GM19240 (cell line): ENCODE data around the gene ELAPOR1.

Experiments
- DNase-seq: peaks from one replicate; pipeline ENCODE4 v3.0.0; 2011; ENCODE audit warnings: low spot score; ENCODE audit not compliant: insufficient read length

ELAPOR1 gene, protein sequence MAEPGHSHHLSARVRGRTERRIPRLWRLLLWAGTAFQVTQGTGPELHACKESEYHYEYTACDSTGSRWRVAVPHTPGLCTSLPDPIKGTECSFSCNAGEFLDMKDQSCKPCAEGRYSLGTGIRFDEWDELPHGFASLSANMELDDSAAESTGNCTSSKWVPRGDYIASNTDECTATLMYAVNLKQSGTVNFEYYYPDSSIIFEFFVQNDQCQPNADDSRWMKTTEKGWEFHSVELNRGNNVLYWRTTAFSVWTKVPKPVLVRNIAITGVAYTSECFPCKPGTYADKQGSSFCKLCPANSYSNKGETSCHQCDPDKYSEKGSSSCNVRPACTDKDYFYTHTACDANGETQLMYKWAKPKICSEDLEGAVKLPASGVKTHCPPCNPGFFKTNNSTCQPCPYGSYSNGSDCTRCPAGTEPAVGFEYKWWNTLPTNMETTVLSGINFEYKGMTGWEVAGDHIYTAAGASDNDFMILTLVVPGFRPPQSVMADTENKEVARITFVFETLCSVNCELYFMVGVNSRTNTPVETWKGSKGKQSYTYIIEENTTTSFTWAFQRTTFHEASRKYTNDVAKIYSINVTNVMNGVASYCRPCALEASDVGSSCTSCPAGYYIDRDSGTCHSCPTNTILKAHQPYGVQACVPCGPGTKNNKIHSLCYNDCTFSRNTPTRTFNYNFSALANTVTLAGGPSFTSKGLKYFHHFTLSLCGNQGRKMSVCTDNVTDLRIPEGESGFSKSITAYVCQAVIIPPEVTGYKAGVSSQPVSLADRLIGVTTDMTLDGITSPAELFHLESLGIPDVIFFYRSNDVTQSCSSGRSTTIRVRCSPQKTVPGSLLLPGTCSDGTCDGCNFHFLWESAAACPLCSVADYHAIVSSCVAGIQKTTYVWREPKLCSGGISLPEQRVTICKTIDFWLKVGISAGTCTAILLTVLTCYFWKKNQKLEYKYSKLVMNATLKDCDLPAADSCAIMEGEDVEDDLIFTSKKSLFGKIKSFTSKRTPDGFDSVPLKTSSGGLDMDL

DNA sequence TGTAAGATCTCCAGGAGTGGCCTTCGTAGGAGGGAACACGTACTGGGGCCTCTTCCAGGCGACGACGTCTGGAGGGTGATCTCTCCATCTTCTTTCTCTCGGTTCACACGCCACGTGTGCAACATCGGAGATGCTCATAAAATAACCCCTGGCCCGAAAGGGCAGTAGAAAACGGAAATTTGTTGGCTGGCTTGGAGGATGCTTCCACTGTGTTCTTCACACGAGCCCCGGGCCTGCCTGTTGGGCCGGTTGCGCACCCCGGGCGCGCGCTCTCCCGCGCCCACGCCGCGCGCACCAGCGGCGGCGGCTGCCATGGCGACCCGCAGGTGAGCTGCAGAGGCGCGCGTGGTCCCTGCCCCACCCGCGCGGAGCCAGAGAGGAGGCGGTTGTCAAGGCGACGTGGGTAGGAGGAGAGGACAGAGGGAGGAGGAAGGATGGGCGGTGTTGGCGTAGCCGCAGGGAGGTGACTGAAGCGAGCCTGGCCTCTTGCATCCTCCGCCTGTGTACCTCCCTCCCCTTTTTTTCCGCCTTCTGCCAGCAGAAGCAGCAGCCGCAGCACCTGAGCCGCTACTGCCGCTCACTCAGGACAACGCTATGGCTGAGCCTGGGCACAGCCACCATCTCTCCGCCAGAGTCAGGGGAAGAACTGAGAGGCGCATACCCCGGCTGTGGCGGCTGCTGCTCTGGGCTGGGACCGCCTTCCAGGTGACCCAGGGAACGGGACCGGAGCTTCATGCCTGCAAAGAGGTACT, at the start of gene ELAPOR1:
Gene ELAPOR1 (plus strand): TSS at position 526 of the 752 bp plus-strand sequence. CDS start 69 bp downstream, at position 595.
- DNase-seq = peak; percentile 20

- no peak for DNase-seq
Measured at GRCh38 chr1:109065137-109065536, 48.8 kb upstream of the ELAPOR1 start.

- DNase-seq = no peak
Measured at GRCh38 chr1:109067883-109068282, 46.0 kb upstream of the ELAPOR1 start.

GRCh38 chr1:109069294-109069693, 44.6 kb upstream of the ELAPOR1 start:
- DNase-seq = no peak

GRCh38 chr1:109075531-109076490, 38.1 kb upstream of the ELAPOR1 start, which contains the start of gene TAF13:
TSS of gene TAF13 (minus strand) at chr1:109076003. CDS start at chr1:109075947, 56 bp downstream.
- peak; percentile 96 for DNase-seq

DNA sequence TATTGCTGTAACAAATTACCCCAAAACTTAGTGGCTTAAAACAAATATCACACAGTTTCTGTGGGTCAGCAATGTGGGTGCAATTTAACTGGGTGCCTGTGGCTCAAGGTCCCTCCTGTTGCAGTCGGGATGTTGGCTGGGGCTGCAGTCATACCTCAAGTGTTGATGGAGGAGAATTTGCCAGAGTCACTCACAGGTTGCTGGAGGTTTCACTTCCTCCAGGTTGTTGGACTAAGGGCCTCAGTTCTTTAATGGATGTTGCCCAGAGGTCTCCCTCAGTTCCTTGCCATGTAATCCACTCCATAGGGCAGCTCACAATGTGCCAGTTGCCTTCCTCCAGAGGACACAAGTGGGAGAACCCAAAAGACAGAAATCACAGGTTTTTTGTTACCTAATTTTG, 35.6 kb upstream of the ELAPOR1 start:
- DNase-seq = no peak

DNA sequence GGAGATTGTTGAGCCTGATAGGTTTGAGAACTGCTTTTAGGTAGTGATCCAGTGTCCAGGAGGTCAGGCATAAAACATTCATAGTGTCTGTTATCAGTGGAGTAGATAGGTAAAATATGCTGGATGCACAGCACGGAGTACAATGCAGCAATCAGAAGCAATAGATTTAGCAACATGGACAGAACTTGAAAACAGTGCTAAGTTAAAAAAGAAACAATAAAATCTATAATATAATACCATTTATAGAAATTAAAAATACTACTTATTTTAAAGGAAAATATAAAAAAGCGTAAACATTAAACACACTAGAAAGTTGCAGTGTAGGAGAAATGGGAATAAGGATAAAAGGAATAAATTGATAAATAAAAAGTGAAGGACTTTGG, 34.7 kb upstream of the ELAPOR1 start:
- DNase-seq = no peak

DNA sequence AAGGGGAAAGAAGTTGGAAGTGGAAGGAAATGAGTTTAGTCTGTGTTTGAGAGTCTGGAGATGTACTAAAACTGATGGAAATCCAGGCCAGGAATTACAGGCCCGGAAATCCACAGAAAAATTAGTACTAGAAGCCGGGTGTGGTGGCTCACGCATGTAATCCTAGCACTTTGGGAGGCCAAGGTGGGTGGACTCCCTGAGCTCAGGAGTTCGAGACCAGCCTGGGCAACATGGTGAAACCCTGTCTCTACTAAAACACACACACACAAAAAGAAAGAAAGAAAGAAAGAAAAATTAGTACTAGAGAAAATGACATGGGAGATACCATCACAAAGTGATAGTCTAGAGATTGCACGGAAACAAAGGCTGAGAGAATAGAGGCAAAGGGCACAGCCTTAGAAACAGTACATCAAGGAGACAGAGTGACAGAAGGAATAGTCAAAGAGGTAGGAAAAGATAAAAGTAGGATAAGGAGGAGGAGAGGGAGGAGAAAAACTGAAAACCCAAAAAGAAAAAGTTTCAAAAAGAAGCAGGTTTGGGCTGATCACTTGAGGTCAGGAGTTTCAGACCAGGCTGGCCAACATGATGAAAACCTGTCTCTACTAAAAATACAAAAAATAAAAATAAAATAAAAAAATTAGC, 33.4 kb upstream of the ELAPOR1 start:
- no peak for DNase-seq

- no peak for DNase-seq
Measured at GRCh38 chr1:109083501-109083900, 30.4 kb upstream of the ELAPOR1 start.

GRCh38 chr1:109083923-109084322, 30.0 kb upstream of the ELAPOR1 start:
- DNase-seq = no peak

GRCh38 chr1:109084563-109085517, 29.1 kb upstream of the ELAPOR1 start:
- no peak for DNase-seq

DNA sequence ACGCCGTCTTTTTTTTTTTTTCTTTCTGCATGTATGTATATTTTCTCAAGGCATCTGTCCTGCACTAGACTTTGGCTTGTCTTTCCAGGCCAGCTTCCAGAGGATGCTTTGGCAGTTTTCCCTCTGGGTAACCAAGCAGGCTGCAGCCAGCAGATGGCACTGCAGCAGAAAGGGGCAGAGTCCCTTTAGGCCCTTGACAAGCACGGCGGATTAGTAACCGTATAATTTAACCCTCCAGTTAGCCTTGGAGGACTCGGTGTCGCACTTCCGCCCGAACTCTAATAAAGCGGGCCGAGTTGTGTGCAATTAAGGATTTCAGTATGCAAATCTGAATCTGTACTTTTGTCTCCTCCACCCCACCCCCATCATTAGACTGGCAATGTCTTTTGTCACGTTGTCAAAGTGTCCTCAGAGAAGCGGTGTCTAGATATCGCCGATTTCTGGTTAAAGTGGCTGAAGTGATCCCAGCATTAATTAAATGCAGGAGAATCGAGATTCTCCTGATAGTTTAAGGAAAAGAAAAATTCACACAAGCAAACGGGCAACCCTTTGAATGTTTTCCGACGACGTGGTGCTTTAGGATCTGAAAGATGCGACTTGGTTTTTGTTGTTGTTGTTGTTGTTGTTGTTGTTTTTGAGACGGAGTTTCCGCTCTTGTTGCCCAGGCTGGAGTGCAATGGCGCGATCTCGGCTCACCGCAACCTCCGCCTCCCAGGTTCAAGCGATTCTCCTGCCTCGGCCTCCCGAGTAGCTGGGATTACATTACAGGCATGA, 24.5 kb upstream of the ELAPOR1 start:
- no peak for DNase-seq

- peak; percentile 61 for DNase-seq
Measured at GRCh38 chr1:109090196-109091077, 23.5 kb upstream of the ELAPOR1 start, which contains the start of gene TMEM167B. TSS of gene TMEM167B (plus strand) at chr1:109090764. CDS start at chr1:109090873, 109 bp downstream.

- DNase-seq = no peak
Measured at GRCh38 chr1:109091078-109091838, 22.7 kb upstream of the ELAPOR1 start.

DNA sequence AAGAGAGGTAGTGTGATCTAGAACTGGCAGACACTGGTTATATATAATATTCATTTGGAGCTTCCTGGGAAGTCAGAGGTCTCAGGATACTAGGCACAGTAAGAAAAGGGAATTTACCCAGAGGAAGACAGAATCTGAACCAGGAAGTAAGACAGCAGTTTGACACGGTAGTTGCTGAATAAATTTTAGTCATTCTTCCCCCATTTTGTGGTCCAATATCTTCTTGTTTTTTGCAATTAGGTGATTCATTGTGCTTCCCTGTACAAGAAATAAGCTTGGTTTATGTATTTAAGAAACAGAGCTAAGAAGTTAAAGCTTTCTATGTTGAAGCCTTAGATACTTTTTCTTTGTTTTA, 22.1 kb upstream of the ELAPOR1 start:
- no peak for DNase-seq

DNA sequence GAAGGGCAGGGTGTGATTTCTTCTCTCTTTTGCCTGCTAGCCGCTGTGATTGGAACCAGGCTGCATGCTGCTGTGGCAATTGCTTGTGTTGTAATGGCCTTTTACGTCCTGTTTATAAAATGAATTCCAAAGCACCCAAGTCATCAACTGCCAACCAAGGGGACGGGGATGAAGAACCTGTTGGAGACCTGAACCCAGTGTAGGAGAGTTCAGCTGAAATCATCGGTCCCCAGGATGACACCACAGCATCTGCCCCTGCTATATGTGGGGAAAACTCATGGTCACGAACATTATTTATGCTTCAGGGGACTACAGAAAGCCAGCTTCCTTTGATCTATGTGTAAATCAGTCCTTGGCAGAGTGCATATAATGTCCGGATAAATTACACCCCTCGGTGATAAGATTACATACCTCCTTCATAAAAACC, 19.5 kb upstream of the ELAPOR1 start:
- DNase-seq = no peak
